HG02642 (cell line): Measurements from ENCODE around the gene FAM120C.

Source experiments
- ATAC-seq: cut with Tn5 transposase; IDR thresholded peaks from one replicate; pipeline ENCODE4 v1.9.1; 2021; ENCODE audit warnings: mild to moderate bottlenecking; ENCODE audit not compliant: unreplicated experiment, poor library complexity

Gene FAM120C

GRCh38 chrX:54166915-54167314 lies 16.1 kb downstream of the FAM120C start:
- ATAC-seq, result no peak

GRCh38 chrX:54157561-54157960 lies 25.5 kb downstream of the FAM120C start:
- ATAC-seq, result no peak

GRCh38 chrX:54134269-54134668 lies 48.8 kb downstream of the FAM120C start:
- ATAC-seq, result no peak

GRCh38 chrX:54116391-54116790 lies 66.7 kb downstream of the FAM120C start:
- no peak for ATAC-seq

- no peak for ATAC-seq
Observed at GRCh38 chrX:54093571-54093970, 89.5 kb downstream of the FAM120C start.

GRCh38 chrX:54093159-54093558 lies 89.9 kb downstream of the FAM120C start:
- ATAC-seq, result no peak

- ATAC-seq, result no peak
Observed at GRCh38 chrX:54090880-54091279, 92.2 kb downstream of the FAM120C start.

- no peak for ATAC-seq
Observed at GRCh38 chrX:54089191-54089590, 93.9 kb downstream of the FAM120C start.

- ATAC-seq, result no peak
Observed at GRCh38 chrX:54087661-54088060, 95.4 kb downstream of the FAM120C start.

- ATAC-seq, result no peak
Observed at GRCh38 chrX:54085666-54086065, 97.4 kb downstream of the FAM120C start.

GRCh38 chrX:54076903-54077302 lies 106.2 kb downstream of the FAM120C start:
- ATAC-seq, result no peak

- ATAC-seq, result no peak
Observed at GRCh38 chrX:54074826-54075225, 108.2 kb downstream of the FAM120C start.

- ATAC-seq, result no peak
Observed at GRCh38 chrX:54067766-54068165, 115.3 kb downstream of the FAM120C start.

GRCh38 chrX:54066841-54067240 lies 116.2 kb downstream of the FAM120C start:
- ATAC-seq, result no peak

- no peak for ATAC-seq
Observed at GRCh38 chrX:54064564-54064963, 118.5 kb downstream of the FAM120C start.

GRCh38 chrX:54063361-54063760 lies 119.7 kb downstream of the FAM120C start:
- ATAC-seq, result no peak

GRCh38 chrX:54049801-54050200 lies 133.3 kb downstream of the FAM120C start:
- ATAC-seq, result no peak

GRCh38 chrX:54048412-54048811 lies 134.6 kb downstream of the FAM120C start:
- ATAC-seq, result no peak

- no peak for ATAC-seq
Observed at GRCh38 chrX:54045563-54046228, 137.4 kb downstream of the FAM120C start.

- ATAC-seq, result no peak
Observed at GRCh38 chrX:54044877-54045338, 138.1 kb downstream of the FAM120C start.

GRCh38 chrX:54044126-54044876 lies 138.8 kb downstream of the FAM120C start, which contains the start of gene PHF8:
TSS of gene PHF8 (minus strand) at chrX:54044473. CDS start at chrX:54042728, 1,745 bp downstream.
- peak; percentile 86 for ATAC-seq
